Measurements from ENCODE around the gene TPP1.

Gene TPP1

DNA sequence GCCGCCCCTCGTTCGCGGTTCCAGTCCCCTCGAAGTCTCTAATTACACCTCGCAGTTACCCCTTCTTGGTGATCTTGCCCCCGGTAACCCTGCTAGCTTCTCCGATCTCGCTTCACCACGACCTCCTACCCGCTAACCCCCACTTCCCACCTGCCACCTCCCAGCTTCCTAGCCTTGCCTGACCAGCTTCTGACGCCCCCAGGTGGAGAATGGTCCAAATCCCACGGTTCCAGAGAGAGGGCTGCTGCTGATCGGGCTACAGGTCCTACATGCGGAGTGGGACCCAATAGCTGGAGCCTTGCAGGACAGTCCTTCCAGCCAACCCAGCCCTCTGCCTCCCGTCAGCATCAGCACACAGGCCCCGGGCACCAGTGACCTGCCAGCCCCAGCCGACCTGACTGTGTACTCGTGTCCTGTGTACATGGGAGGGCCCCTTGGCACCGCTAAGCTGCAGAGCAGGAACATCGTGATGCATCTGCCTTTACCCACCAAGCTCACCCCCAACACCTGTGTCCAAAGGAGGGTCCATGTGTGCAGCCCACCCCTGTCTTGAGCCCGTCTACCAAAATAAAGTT is 47.7 kb downstream of the TPP1 start:
- H2AK5ac ChIP-seq (ENCODE audit: low read length, severe bottlenecking): no peak overlapping the region
- H3K4me1 ChIP-seq (ENCODE audit: control insufficient read depth, insufficient read depth, low read depth, low read length): peaks cover 5% of the 10 kb centered on the region
- no peak overlapping the region for H2AFZ ChIP-seq (ENCODE audit: low read depth, low read length)
- no peak overlapping the region for H3K27ac ChIP-seq (ENCODE audit: low read length, poor library complexity, severe bottlenecking)
- no peak overlapping the region for H4K8ac ChIP-seq (ENCODE audit: low read length)
- no peak overlapping the region for H3K4me2 ChIP-seq (ENCODE audit: low read length, poor library complexity, severe bottlenecking)
- no peak overlapping the region for H3K18ac ChIP-seq (ENCODE audit: low read depth in 1 of 2, low read length in 2 of 2)
- H3K27me3 ChIP-seq (ENCODE audit: control insufficient read depth in 1 of 2, insufficient read depth in 1 of 2, low read length in 2 of 2): no peaks in the 10 kb centered on the region
- H4K91ac ChIP-seq (ENCODE audit: low read length): peak overlapping the region; percentile 62
- H2BK120ac ChIP-seq (ENCODE audit: low read depth, low read length): no peak overlapping the region
- H3K36me3 ChIP-seq (ENCODE audit: control insufficient read depth in 1 of 2, insufficient read depth in 2 of 2, low read depth in 1 of 2, low read length in 2 of 2): peaks cover 8 to 29% of the 10 kb centered on the region in 2 experiments
- no peak overlapping the region for H2BK12ac ChIP-seq (ENCODE audit: low read length in 2 of 2)
- WGBS: 91% methylated on average over 22 of the region's 22 CpGs
- H3K4ac ChIP-seq (ENCODE audit: low read depth in 1 of 2, low read length in 2 of 2): no peak overlapping the region
- no peak overlapping the region for H3K23ac ChIP-seq (ENCODE audit: low read length in 2 of 2)
- peaks cover 4% of the 10 kb centered on the region for H3K79me1 ChIP-seq (replicated peaks; ENCODE audit: low read length, poor library complexity, severe bottlenecking)
- no peaks in the 10 kb centered on the region for H3K9me3 ChIP-seq (ENCODE audit: control insufficient read depth, low read length)
- H3K9ac ChIP-seq (ENCODE audit: low read length): no peak overlapping the region
- no peak overlapping the region for H2BK15ac ChIP-seq (ENCODE audit: low read depth, poor library complexity, severe bottlenecking)
- H3K14ac ChIP-seq (ENCODE audit: low read length in 2 of 2): peak overlapping the region in 1 of 2 experiments; percentile 5
- DNase-seq: no peak
- H2BK5ac ChIP-seq (ENCODE audit: low read depth, low read length, poor library complexity, severe bottlenecking): no peak overlapping the region
- H3K4me3 ChIP-seq (ENCODE audit: insufficient read depth in 1 of 2, low read depth in 1 of 2, low read length in 2 of 2): no peak overlapping the region

GRCh38 chr11:6570691-6571427 is 48.4 kb downstream of the TPP1 start:
- peaks cover 12 to 30% of the 10 kb centered on the region in 2 experiments for H3K36me3 ChIP-seq (ENCODE audit: control insufficient read depth in 1 of 2, insufficient read depth in 2 of 2, low read depth in 1 of 2, low read length in 2 of 2)
- no peak overlapping the region for H3K4me2 ChIP-seq (ENCODE audit: low read length, poor library complexity, severe bottlenecking)
- no peaks in the 10 kb centered on the region for H3K9me3 ChIP-seq (ENCODE audit: control insufficient read depth, low read length)
- H3K9ac ChIP-seq (ENCODE audit: low read length): no peak overlapping the region
- peaks cover 4% of the 10 kb centered on the region for H3K79me1 ChIP-seq (replicated peaks; ENCODE audit: low read length, poor library complexity, severe bottlenecking)
- H2BK12ac ChIP-seq (ENCODE audit: low read length in 2 of 2): peak overlapping the region in 1 of 2 experiments; percentile 6
- H2BK15ac ChIP-seq (ENCODE audit: low read depth, poor library complexity, severe bottlenecking): no peak overlapping the region
- no peak overlapping the region for H3K4me3 ChIP-seq (ENCODE audit: insufficient read depth in 1 of 2, low read depth in 1 of 2, low read length in 2 of 2)
- H4K91ac ChIP-seq (ENCODE audit: low read length): peak overlapping the region; percentile 71
- no peak overlapping the region for H2BK5ac ChIP-seq (ENCODE audit: low read depth, low read length, poor library complexity, severe bottlenecking)
- H3K14ac ChIP-seq (ENCODE audit: low read length in 2 of 2): no peak overlapping the region
- 97% methylated on average over 62 of the region's 62 CpGs for WGBS
- H3K23ac ChIP-seq (ENCODE audit: low read length in 2 of 2): no peak overlapping the region
- H2AK5ac ChIP-seq (ENCODE audit: low read length, severe bottlenecking): no peak overlapping the region
- H2AFZ ChIP-seq (ENCODE audit: low read depth, low read length): no peak overlapping the region
- no peaks in the 10 kb centered on the region for H3K27me3 ChIP-seq (ENCODE audit: control insufficient read depth in 1 of 2, insufficient read depth in 1 of 2, low read length in 2 of 2)
- H3K4ac ChIP-seq (ENCODE audit: low read depth in 1 of 2, low read length in 2 of 2): no peak overlapping the region
- H3K4me1 ChIP-seq (ENCODE audit: control insufficient read depth, insufficient read depth, low read depth, low read length): peaks cover 5% of the 10 kb centered on the region
- no peak for DNase-seq
- no peak overlapping the region for H3K27ac ChIP-seq (ENCODE audit: low read length, poor library complexity, severe bottlenecking)
- H4K8ac ChIP-seq (ENCODE audit: low read length): no peak overlapping the region
- no peak overlapping the region for H3K18ac ChIP-seq (ENCODE audit: low read depth in 1 of 2, low read length in 2 of 2)
- no peak overlapping the region for H2BK120ac ChIP-seq (ENCODE audit: low read depth, low read length)

GRCh38 chr11:6569706-6570105 is 49.5 kb downstream of the TPP1 start:
- H2AFZ ChIP-seq (ENCODE audit: low read depth, low read length): no peak overlapping the region
- H4K8ac ChIP-seq (ENCODE audit: low read length): no peak overlapping the region
- H3K9ac ChIP-seq (ENCODE audit: low read length): no peak overlapping the region
- peaks cover 14 to 30% of the 10 kb centered on the region in 2 experiments for H3K36me3 ChIP-seq (ENCODE audit: control insufficient read depth in 1 of 2, insufficient read depth in 2 of 2, low read depth in 1 of 2, low read length in 2 of 2)
- H2BK5ac ChIP-seq (ENCODE audit: low read depth, low read length, poor library complexity, severe bottlenecking): no peak overlapping the region
- H2AK5ac ChIP-seq (ENCODE audit: low read length, severe bottlenecking): no peak overlapping the region
- DNase-seq: no peak
- H3K18ac ChIP-seq (ENCODE audit: low read depth in 1 of 2, low read length in 2 of 2): no peak overlapping the region
- H3K9me3 ChIP-seq (ENCODE audit: control insufficient read depth, low read length): no peaks in the 10 kb centered on the region
- H4K91ac ChIP-seq (ENCODE audit: low read length): no peak overlapping the region
- no peak overlapping the region for H2BK12ac ChIP-seq (ENCODE audit: low read length in 2 of 2)
- no peak overlapping the region for H3K27ac ChIP-seq (ENCODE audit: low read length, poor library complexity, severe bottlenecking)
- H3K14ac ChIP-seq (ENCODE audit: low read length in 2 of 2): no peak overlapping the region
- no peak overlapping the region for H3K23ac ChIP-seq (ENCODE audit: low read length in 2 of 2)
- 95% methylated on average over 5 of the region's 5 CpGs for WGBS
- H3K4ac ChIP-seq (ENCODE audit: low read depth in 1 of 2, low read length in 2 of 2): no peak overlapping the region
- no peak overlapping the region for H3K4me3 ChIP-seq (ENCODE audit: insufficient read depth in 1 of 2, low read depth in 1 of 2, low read length in 2 of 2)
- H2BK120ac ChIP-seq (ENCODE audit: low read depth, low read length): no peak overlapping the region
- H3K79me1 ChIP-seq (replicated peaks; ENCODE audit: low read length, poor library complexity, severe bottlenecking): peaks cover 4% of the 10 kb centered on the region
- no peaks in the 10 kb centered on the region for H3K27me3 ChIP-seq (ENCODE audit: control insufficient read depth in 1 of 2, insufficient read depth in 1 of 2, low read length in 2 of 2)
- no peak overlapping the region for H2BK15ac ChIP-seq (ENCODE audit: low read depth, poor library complexity, severe bottlenecking)
- no peak overlapping the region for H3K4me2 ChIP-seq (ENCODE audit: low read length, poor library complexity, severe bottlenecking)
- peaks cover 5% of the 10 kb centered on the region for H3K4me1 ChIP-seq (ENCODE audit: control insufficient read depth, insufficient read depth, low read depth, low read length)

DNA sequence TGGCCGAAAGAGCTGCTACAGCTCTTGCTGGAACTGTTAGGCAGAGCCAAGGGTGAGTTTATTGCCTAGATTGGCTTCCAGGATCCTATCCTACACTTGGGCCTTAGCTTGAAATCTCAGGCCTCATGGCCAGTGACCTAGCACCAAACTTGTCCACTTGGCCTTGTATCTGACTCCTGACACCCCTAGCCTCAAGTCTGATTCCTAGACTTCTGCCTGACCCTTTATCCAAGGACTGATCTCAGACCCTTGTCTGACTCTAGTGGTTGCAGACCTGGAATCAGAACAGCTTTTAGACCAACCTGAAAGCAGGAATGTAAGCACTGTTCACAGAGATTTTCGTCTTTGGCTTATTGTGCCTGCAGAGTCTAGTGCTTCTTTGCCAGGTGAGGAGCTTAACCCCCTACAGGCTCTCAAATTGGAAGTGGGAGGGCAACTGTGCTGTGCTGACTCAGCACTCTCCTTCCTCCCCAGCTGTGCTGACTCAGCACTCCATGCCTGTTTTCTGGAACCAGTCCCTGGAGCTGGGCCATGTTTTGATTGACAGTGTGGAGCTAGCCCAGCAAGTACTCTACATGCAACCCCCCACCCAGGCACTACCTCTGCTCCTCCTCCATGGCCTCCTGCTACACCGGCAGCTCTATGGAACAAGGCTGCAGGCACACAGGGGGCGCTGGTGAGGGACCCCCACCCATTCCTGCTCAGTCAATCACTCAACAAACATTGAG is 50.9 kb downstream of the TPP1 start:
- no peak overlapping the region for H3K27ac ChIP-seq (ENCODE audit: low read length, poor library complexity, severe bottlenecking)
- H3K4ac ChIP-seq (ENCODE audit: low read depth in 1 of 2, low read length in 2 of 2): no peak overlapping the region
- H4K91ac ChIP-seq (ENCODE audit: low read length): no peak overlapping the region
- H3K79me1 ChIP-seq (replicated peaks; ENCODE audit: low read length, poor library complexity, severe bottlenecking): peaks cover 4% of the 10 kb centered on the region
- H3K9ac ChIP-seq (ENCODE audit: low read length): no peak overlapping the region
- 80% methylated on average over 4 of the region's 4 CpGs for WGBS
- H2AFZ ChIP-seq (ENCODE audit: low read depth, low read length): no peak overlapping the region
- no peak overlapping the region for H2BK12ac ChIP-seq (ENCODE audit: low read length in 2 of 2)
- H3K4me3 ChIP-seq (ENCODE audit: insufficient read depth in 1 of 2, low read depth in 1 of 2, low read length in 2 of 2): no peak overlapping the region
- H4K8ac ChIP-seq (ENCODE audit: low read length): no peak overlapping the region
- H2BK15ac ChIP-seq (ENCODE audit: low read depth, poor library complexity, severe bottlenecking): no peak overlapping the region
- no peak overlapping the region for H2BK120ac ChIP-seq (ENCODE audit: low read depth, low read length)
- no peak overlapping the region for H2AK5ac ChIP-seq (ENCODE audit: low read length, severe bottlenecking)
- no peak overlapping the region for H3K23ac ChIP-seq (ENCODE audit: low read length in 2 of 2)
- H3K18ac ChIP-seq (ENCODE audit: low read depth in 1 of 2, low read length in 2 of 2): peak overlapping the region in 1 of 2 experiments; percentile 29
- no peak overlapping the region for H2BK5ac ChIP-seq (ENCODE audit: low read depth, low read length, poor library complexity, severe bottlenecking)
- peaks cover 12% of the 10 kb centered on the region for H3K4me1 ChIP-seq (ENCODE audit: control insufficient read depth, insufficient read depth, low read depth, low read length)
- H3K14ac ChIP-seq (ENCODE audit: low read length in 2 of 2): no peak overlapping the region
- H3K4me2 ChIP-seq (ENCODE audit: low read length, poor library complexity, severe bottlenecking): no peak overlapping the region
- DNase-seq: peak; percentile 40
- H3K36me3 ChIP-seq (ENCODE audit: control insufficient read depth in 1 of 2, insufficient read depth in 2 of 2, low read depth in 1 of 2, low read length in 2 of 2): peaks cover 27 to 32% of the 10 kb centered on the region in 2 experiments
- H3K27me3 ChIP-seq (ENCODE audit: control insufficient read depth in 1 of 2, insufficient read depth in 1 of 2, low read length in 2 of 2): no peaks in the 10 kb centered on the region
- no peaks in the 10 kb centered on the region for H3K9me3 ChIP-seq (ENCODE audit: control insufficient read depth, low read length)
